CD4-positive, alpha-beta memory T cell (primary cell): ENCODE results near the gene SEMA6C. TPM values are rescaled to one million over a fixed set of nuclear protein-coding genes. Genes with fewer than 3 reads are reported as not detected.

Experiments used
- CTCF ChIA-PET: fragments of 350-600 bp; sonication (Branson Sonifier 250); formaldehyde crosslinking; loops from one replicate; lab custom pipeline; 2021; ENCODE audit warnings: inconsistent platforms; ENCODE audit not compliant: partially characterized antibody; lab: Charles Lee
- POLR2A ChIA-PET: fragments of 350-600 bp; sonication (Branson Sonifier 250); formaldehyde crosslinking; loops from one replicate; lab custom pipeline; 2021; ENCODE audit not compliant: partially characterized antibody; lab: Charles Lee
- DNase-seq, 5 donors: peaks; one replicate each; pipeline versions ENCODE4 v3.0.0 to v3.0.0-alpha.2; 2020 to 2022; ENCODE audit warnings: mixed read lengths in 1 of 5
- H3K27ac ChIP-seq: one replicate; pipeline ENCODE4 v1.7.0; 2013; ENCODE audit warnings: low read depth, low read length
- H3K27me3 ChIP-seq: 2 replicates; pipeline ENCODE4 v1.7.0; 2013; ENCODE audit warnings: mild to moderate bottlenecking, low read length, moderate library complexity; ENCODE audit not compliant: insufficient read depth
- H3K36me3 ChIP-seq: 2 replicates; pipeline ENCODE4 v1.7.0; 2013; ENCODE audit warnings: mild to moderate bottlenecking, low read length, moderate library complexity; ENCODE audit not compliant: insufficient read depth
- H3K4me1 ChIP-seq: 2 replicates; pipeline ENCODE4 v1.7.0; 2013; ENCODE audit warnings: mild to moderate bottlenecking, low read length, moderate library complexity; ENCODE audit not compliant: insufficient read depth
- H3K4me3 ChIP-seq, 2 donors: one replicate each; pipeline ENCODE4 v1.7.0; 2013; ENCODE audit warnings: low read length in 2 of 2, mild to moderate bottlenecking in 1 of 2
- H3K9me3 ChIP-seq, 2 donors: one replicate each; pipeline ENCODE4 v1.7.0; 2013; ENCODE audit warnings: low read length in 2 of 2, control low read depth in 1 of 2; ENCODE audit not compliant: control insufficient read depth in 1 of 2
- H3K27ac Mint-ChIP-seq, 7 donors: one replicate each; pipeline ENCODE4 v1.8.0; 2020 to 2021; ENCODE audit warnings: mixed read lengths in 7 of 7, mild to moderate bottlenecking in 6 of 7, inconsistent platforms in 3 of 7, moderate library complexity in 3 of 7
- H3K27me3 Mint-ChIP-seq, 2 donors: one replicate each; pipeline ENCODE4 v1.8.0; 2020 to 2021; ENCODE audit warnings: mixed read lengths in 2 of 2
- H3K36me3 Mint-ChIP-seq, 2 donors: one replicate each; pipeline ENCODE4 v1.8.0; 2020 to 2021; ENCODE audit warnings: mixed read lengths in 2 of 2, inconsistent platforms in 1 of 2, mild to moderate bottlenecking in 1 of 2
- H3K4me1 Mint-ChIP-seq, 4 donors: one replicate each; pipeline ENCODE4 v1.8.0; 2020 to 2021; ENCODE audit warnings: mixed read lengths in 4 of 4, mild to moderate bottlenecking in 1 of 4
- H3K4me3 Mint-ChIP-seq, 8 donors: one replicate each; pipeline ENCODE4 v1.8.0; 2020 to 2021; ENCODE audit warnings: mixed read lengths in 8 of 8, mild to moderate bottlenecking in 7 of 8, moderate library complexity in 6 of 8, inconsistent platforms in 3 of 8
- H3K9me3 Mint-ChIP-seq, 8 donors: one replicate each; pipeline ENCODE4 v1.8.0; 2020 to 2021; ENCODE audit warnings: mixed read lengths in 8 of 8, mild to moderate bottlenecking in 5 of 8, inconsistent platforms in 3 of 8, moderate library complexity in 1 of 8
- intact Hi-C: fragments of 100-400 bp; cut with micrococcal nuclease; formaldehyde crosslinking; loops from one replicate; pipeline ENCODE4 v1.15.1; 2023
- polyA plus RNA-seq, 2 donors: library from polyadenylated mRNA; unstranded; fragments of 300-500 nt; fragmentation: Illumina TruSeq; gene quantifications; one replicate each; pipeline ENCODE4 v1.2.3, GENCODE V29; 2021
- total RNA-seq, 2 experiments: library from RNA; stranded (reverse); gene quantifications; one replicate each; pipeline ENCODE4 v1.2.3, GENCODE V29; 2021

Gene SEMA6C
- total and polyA plus RNA-seq, 4 experiments from 2014 or later: 0.54 to 8.2 (median 4.9) TPM

GRCh38 chr1:151143057-151143435 lies 3.4 kb downstream of the SEMA6C start:
- Histone ChIP-seq H3K36me3 (no peaks in the 10 kb centered on the region), H3K27me3 (no peaks in the 10 kb centered on the region), H3K4me1 (peaks cover 24% of the 10 kb centered on the region), H3K4me3 (no peak overlapping the region), H3K9me3 (no peaks in the 10 kb centered on the region), H3K27ac (no peak overlapping the region)
- peaks cover 0 to 2% of the 10 kb centered on the region in 2 donors for H3K27me3 Mint-ChIP-seq
- H3K36me3 Mint-ChIP-seq: peaks cover 0 to 2% of the 10 kb centered on the region in 2 donors
- POLR2A ChIA-PET: interaction anchor here (1.1 to 1.2 kb wide), 2 partner anchors 13 to 85 kb away, joined by 4 read pairs; no protein-coding TSS in a partner anchor
- CTCF ChIA-PET: interaction anchor here (1.1 to 1.9 kb wide), 2 partner anchors 14 to 43 kb away, joined by 4 to 6 read pairs; partner anchors contain the start of gene TNFAIP8L2
- H3K27ac Mint-ChIP-seq: no peak overlapping the region
- intact Hi-C loops: no loop called here
- H3K4me3 Mint-ChIP-seq: no peak overlapping the region
- no peak for DNase-seq
- no peaks in the 10 kb centered on the region for H3K9me3 Mint-ChIP-seq
- H3K4me1 Mint-ChIP-seq: peaks cover 9 to 33% (median 17%) of the 10 kb centered on the region in 4 donors

DNA sequence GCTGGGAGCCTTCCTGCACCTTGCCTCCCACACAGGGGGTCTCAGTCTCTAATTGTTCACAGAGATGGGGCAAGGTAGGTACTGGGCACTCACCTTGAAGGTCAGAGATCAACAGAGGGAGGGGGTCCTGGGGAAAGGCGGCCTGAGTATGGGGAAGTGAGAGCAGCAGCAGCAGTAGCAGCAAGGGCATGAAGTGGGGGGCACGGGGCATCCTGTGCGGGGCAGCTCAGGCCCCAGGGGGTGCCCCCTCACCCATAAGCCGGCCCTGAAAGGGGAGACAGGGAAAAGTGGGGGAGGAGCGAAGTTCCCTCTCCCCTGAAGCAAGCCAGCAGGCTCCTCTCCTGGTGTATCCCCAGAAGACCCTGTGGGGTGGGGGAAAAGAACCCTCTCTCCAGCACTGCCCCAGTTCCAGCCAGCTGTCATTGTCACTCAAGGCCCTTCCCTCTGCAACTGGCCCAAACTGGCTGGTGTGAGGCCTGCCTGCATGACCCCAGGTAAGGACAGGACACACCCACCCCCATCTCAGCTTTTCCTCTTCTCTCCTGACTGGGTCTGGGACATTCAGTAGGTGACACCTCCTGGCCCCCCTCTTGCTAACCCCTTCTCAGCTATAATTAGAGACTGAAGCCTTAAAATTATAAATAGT lies 3.9 kb downstream of the SEMA6C start:
- ChIA-PET CTCF (interaction anchor here (1.9 to 2.0 kb wide), 2 partner anchors 14 to 43 kb away, joined by 6 to 8 read pairs; partner anchors contain the start of gene TNFAIP8L2), POLR2A (interaction anchor here (1.2 kb wide), 1 partner anchor 84 kb away, joined by 4 read pairs; no protein-coding TSS in a partner anchor)
- Mint-ChIP-seq H3K4me1 (peaks cover 9 to 27% (median 17%) of the 10 kb centered on the region in 4 donors), H3K36me3 (peaks cover 0 to 2% of the 10 kb centered on the region in 2 donors), H3K27me3 (peaks cover 0 to 2% of the 10 kb centered on the region in 2 donors), H3K27ac (no peak overlapping the region), H3K9me3 (no peaks in the 10 kb centered on the region), H3K4me3 (no peak overlapping the region)
- no peak overlapping the region for H3K27ac ChIP-seq
- H3K4me3 ChIP-seq: no peak overlapping the region
- no peaks in the 10 kb centered on the region for H3K9me3 ChIP-seq
- DNase-seq: no peak
- peaks cover 21% of the 10 kb centered on the region for H3K4me1 ChIP-seq
- intact Hi-C loops: no loop called here
- no peaks in the 10 kb centered on the region for H3K36me3 ChIP-seq
- H3K27me3 ChIP-seq: no peaks in the 10 kb centered on the region

GRCh38 chr1:151137789-151138188 lies 8.6 kb downstream of the SEMA6C start:
- peaks cover 0 to 10% of the 10 kb centered on the region in 2 donors for H3K36me3 Mint-ChIP-seq
- no peak for DNase-seq
- Histone ChIP-seq H3K4me1 (no peaks in the 10 kb centered on the region), H3K9me3 (no peaks in the 10 kb centered on the region), H3K27ac (no peak overlapping the region), H3K4me3 (no peak overlapping the region), H3K27me3 (no peaks in the 10 kb centered on the region), H3K36me3 (no peaks in the 10 kb centered on the region)
- H3K4me3 Mint-ChIP-seq: no peak overlapping the region
- no peaks in the 10 kb centered on the region for H3K27me3 Mint-ChIP-seq
- H3K27ac Mint-ChIP-seq: no peak overlapping the region
- POLR2A ChIA-PET: interaction anchor here (1.2 kb wide), 1 partner anchor 27 kb away, joined by 3 read pairs; no protein-coding TSS in a partner anchor
- CTCF ChIA-PET: interaction anchor here (1.1 to 1.3 kb wide), 2 partner anchors 38 to 113 kb away, joined by 3 read pairs; no protein-coding TSS in a partner anchor
- H3K4me1 Mint-ChIP-seq: no peaks in the 10 kb centered on the region
- H3K9me3 Mint-ChIP-seq: no peaks in the 10 kb centered on the region
- intact Hi-C loops: no loop called here

DNA sequence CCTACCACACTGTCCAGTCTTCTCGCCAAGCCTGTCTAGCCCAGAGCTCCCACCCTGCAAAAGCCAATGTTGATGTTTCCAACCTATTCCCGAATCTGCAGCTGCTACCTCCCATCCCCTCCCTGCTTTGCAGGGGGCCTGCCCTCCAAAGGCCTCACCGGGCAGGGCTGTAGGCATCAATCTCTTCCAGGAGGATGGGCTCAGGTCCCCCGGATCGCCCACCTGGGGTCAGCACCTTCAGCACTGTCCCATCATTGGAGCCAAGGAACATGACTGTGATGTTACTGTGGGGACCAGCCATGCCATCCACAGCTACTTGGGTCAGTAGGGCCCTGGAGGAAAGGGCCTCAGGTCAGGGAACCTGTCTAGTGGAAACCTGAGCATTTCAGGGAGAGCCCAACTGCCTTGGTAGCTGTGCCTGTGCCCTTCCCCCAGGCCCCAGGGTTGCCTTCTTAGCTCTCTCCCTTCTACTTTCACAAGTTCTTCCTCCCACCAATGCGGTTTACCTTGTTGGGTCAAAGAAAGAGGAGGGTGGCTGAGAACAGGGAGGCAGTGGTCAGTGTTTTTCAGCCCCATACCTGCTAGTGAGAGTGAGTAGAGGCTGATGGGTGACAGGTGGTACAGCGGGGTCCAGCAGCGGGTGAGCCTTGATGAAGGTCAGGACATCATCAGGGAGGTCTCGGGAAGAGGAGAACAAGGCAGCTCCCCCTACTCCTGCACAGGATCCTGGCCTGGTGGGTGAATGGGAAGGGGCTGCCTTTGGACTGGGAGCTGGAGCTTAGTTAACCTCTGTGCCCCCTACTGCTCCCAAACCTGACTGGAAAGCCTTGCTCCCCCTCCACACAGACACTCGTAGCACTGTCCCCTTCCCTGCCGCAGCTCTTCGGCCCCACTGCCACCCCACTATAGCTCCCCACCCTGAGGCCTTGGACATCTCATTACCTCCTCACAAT lies 10.7 kb downstream of the SEMA6C start:
- Mint-ChIP-seq H3K9me3 (no peaks in the 10 kb centered on the region), H3K4me3 (no peak overlapping the region), H3K27me3 (peaks cover 3 to 9% of the 10 kb centered on the region in 2 donors), H3K4me1 (peaks cover 2 to 11% (median 7%) of the 10 kb centered on the region in 4 donors), H3K36me3 (peaks cover 0 to 10% of the 10 kb centered on the region in 2 donors), H3K27ac (no peak overlapping the region)
- CTCF ChIA-PET: interaction anchor here (0.6 kb wide), 1 partner anchor 14 kb away, joined by 3 read pairs; no protein-coding TSS in a partner anchor
- no peak overlapping the region for H3K27ac ChIP-seq
- H3K4me3 ChIP-seq: no peak overlapping the region
- DNase-seq: no peak
- intact Hi-C loops: no loop called here
- no peaks in the 10 kb centered on the region for H3K36me3 ChIP-seq
- H3K9me3 ChIP-seq: no peaks in the 10 kb centered on the region
- peaks cover 5% of the 10 kb centered on the region for H3K27me3 ChIP-seq
- H3K4me1 ChIP-seq: peaks cover 12% of the 10 kb centered on the region
- POLR2A ChIA-PET: no interaction called here

GRCh38 chr1:151134991-151135390 lies 11.4 kb downstream of the SEMA6C start:
- peaks cover 0 to 10% of the 10 kb centered on the region in 2 donors for H3K36me3 Mint-ChIP-seq
- Histone ChIP-seq H3K36me3 (no peaks in the 10 kb centered on the region), H3K4me3 (no peak overlapping the region), H3K4me1 (peaks cover 14% of the 10 kb centered on the region), H3K9me3 (no peaks in the 10 kb centered on the region), H3K27me3 (peaks cover 6% of the 10 kb centered on the region), H3K27ac (no peak overlapping the region)
- intact Hi-C loops: no loop called here
- peaks cover 3 to 11% of the 10 kb centered on the region in 2 donors for H3K27me3 Mint-ChIP-seq
- H3K4me1 Mint-ChIP-seq: peaks cover 2 to 11% (median 7%) of the 10 kb centered on the region in 4 donors
- ChIA-PET POLR2A (interaction anchor here (1.5 kb wide), 1 partner anchor 22 kb away, joined by 5 read pairs; no protein-coding TSS in a partner anchor), CTCF (interaction anchor here (0.6 to 1.2 kb wide), 2 partner anchors 9 to 14 kb away, joined by 3 to 4 read pairs; no protein-coding TSS in a partner anchor)
- DNase-seq: no peak
- no peaks in the 10 kb centered on the region for H3K9me3 Mint-ChIP-seq
- H3K27ac Mint-ChIP-seq: no peak overlapping the region
- no peak overlapping the region for H3K4me3 Mint-ChIP-seq

- peaks cover 0 to 10% of the 10 kb centered on the region in 2 donors for H3K36me3 Mint-ChIP-seq
- POLR2A ChIA-PET: interaction anchor here (1.5 kb wide), 1 partner anchor 23 kb away, joined by 5 read pairs; no protein-coding TSS in a partner anchor
- DNase-seq: no peak
- no peaks in the 10 kb centered on the region for H3K9me3 ChIP-seq
- H3K27me3 Mint-ChIP-seq: peaks cover 3 to 11% of the 10 kb centered on the region in 2 donors
- no peak overlapping the region for H3K4me3 Mint-ChIP-seq
- peaks cover 14% of the 10 kb centered on the region for H3K4me1 ChIP-seq
- no peak overlapping the region for H3K27ac Mint-ChIP-seq
- no peaks in the 10 kb centered on the region for H3K9me3 Mint-ChIP-seq
- no peak overlapping the region for H3K27ac ChIP-seq
- H3K36me3 ChIP-seq: no peaks in the 10 kb centered on the region
- CTCF ChIA-PET: interaction anchor here (1.2 kb wide), 1 partner anchor 9 kb away, joined by 4 read pairs; no protein-coding TSS in a partner anchor
- peaks cover 6% of the 10 kb centered on the region for H3K27me3 ChIP-seq
- peaks cover 2 to 11% (median 7%) of the 10 kb centered on the region in 4 donors for H3K4me1 Mint-ChIP-seq
- intact Hi-C loops: no loop called here
- H3K4me3 ChIP-seq: no peak overlapping the region
Measured at GRCh38 chr1:151134396-151134795, 12.0 kb downstream of the SEMA6C start.
